GM21515 (cell line): ENCODE data around the gene RSPH4A.
"Not testable (repeated sequence)": the region's sequence is repeated elsewhere in the genome, so short reads cannot be mapped to it uniquely, and the experiment has no call there.

Source experiments
- ATAC-seq: cut with Tn5 transposase; IDR thresholded peaks from one replicate; pipeline ENCODE4 v1.9.1; 2021; ENCODE audit not compliant: unreplicated experiment

The RSPH4A gene

GRCh38 chr6:116615937-116616736, at the start of gene RSPH4A:
TSS of gene RSPH4A (plus strand) at chr6:116616479. CDS start at chr6:116616624, 145 bp downstream.
- ATAC-seq = peak; percentile 100

DNA sequence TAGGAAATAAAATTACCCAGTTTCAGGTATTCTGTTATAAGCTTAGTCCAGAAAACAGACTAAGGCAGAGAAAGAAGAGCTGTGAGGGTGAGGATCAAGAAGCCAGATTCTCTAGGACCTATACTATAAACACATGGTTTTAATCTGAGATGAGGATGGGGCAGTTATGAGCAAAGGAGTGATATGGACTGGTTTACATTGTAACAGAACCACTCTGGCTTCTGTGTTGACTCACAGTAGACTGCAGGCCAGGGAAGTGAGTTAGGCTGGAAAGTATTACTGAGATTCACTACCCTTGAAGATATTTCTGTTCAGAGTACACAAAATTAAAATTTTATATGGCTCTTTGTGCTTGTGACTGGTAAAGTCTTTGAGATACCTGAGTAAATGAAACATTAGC, 48.2 kb upstream of the RSPH4A start:
- ATAC-seq = no peak

DNA sequence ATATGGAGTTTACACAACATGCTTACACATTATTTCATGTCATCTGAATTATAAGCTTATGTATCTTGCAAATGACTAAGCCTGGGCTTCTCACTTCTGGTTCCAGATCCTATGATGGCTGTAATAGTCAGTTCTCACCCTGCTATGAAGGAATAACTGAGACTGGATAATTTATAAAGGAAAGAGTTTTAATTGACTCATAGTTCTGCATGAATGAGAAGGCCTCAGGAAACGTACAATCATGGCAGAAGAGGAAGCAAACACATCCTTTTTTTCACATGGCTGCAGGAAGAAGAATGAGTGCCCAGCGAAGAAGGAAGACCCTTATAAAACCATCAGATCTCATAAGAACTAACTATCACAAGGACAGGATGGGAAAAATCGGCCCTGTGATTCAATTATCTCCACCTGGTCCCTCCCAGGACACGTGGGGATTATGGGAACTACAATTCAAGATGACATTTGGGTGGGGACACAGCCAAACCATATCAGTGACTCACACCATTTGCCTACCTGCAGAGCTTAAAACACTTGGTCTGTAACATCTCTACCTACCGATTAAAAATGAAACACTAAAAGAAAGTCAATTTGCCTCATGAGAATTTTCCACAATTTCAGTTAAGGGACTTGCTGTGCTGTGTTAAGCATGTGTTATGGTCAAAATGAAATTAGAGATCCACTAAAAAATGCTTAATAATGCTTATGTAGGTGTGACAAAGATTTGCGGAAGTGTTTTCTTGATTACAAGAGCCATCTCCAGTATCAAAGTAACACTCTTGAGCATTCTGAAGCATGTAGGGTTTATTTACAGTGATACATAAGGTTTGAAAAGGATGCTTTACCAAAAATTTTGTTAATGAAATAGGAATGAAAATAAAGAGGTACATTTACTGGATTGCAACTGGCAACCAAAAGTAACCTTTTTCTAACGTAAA, 47.2 kb upstream of the RSPH4A start:
- no peak for ATAC-seq

DNA sequence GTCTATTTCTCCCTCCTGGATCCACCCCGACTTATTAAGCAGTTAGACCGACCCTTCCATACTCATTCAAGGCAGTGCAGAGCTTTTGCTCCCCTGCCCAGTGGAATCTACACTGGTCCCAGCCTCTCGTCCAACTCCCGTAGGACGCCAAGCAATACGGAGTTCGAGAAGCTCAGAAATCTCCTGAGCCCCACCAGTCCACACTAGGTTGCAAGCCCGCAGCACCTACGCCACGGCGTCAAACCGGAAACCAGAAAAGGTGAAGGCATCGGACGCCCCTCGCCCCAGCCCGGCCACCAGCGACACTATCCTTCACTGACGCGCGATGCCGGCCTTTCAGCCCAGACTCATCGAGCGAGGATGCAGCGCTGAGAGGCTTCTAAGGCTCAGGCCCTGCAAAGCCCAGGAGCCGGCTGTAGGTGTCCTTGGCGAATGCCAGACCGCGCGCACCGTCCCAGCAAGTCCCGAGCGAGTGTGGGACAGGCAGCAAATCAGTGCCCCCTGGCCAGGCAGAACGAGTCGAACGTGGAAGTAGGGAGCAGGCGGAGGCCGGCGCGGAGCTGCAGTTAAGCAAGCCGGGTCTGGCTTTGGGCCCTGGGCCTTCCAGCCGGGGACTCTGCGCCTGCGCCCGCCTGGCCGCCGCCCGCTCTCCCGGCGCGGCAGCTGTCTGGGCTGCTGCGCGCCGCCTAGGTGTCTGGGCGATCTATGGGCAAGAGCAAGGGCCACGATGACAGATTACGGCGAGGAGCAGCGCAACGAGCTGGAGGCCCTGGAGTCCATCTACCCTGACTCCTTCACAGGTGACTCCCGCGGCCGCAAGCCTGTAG, 45.2 kb upstream of the RSPH4A start, which contains the start of gene RWDD1:
TSS of gene RWDD1 (plus strand) at position 649 of the 827 bp plus-strand sequence. CDS start at position 728, 79 bp downstream.
- ATAC-seq = peak; percentile 95

GRCh38 chr6:116571683-116572000, 44.6 kb upstream of the RSPH4A start:
- no peak for ATAC-seq

GRCh38 chr6:116572162-116572561, 44.1 kb upstream of the RSPH4A start:
- no peak for ATAC-seq

DNA sequence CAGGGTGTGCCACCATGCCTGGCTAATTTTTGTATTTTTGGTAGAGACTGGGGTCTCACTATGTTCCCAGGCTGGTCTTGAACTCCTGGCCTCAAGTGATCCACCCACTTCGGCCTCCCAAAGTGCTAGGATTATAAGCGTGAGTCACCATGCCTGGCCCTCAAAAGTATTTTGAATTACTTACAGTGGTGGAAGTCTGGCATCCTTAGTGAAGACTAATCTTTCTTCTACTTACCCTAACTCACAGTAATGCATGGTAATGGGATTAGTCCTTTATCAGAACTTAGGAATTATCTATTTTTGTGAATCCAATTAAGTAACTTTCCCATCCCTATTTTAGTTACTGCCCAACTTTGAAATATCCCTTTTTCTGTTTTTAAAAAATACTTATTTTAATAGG, 41.1 kb upstream of the RSPH4A start:
- ATAC-seq = no peak

GRCh38 chr6:116577486-116577885, 38.8 kb upstream of the RSPH4A start:
- no peak for ATAC-seq

DNA sequence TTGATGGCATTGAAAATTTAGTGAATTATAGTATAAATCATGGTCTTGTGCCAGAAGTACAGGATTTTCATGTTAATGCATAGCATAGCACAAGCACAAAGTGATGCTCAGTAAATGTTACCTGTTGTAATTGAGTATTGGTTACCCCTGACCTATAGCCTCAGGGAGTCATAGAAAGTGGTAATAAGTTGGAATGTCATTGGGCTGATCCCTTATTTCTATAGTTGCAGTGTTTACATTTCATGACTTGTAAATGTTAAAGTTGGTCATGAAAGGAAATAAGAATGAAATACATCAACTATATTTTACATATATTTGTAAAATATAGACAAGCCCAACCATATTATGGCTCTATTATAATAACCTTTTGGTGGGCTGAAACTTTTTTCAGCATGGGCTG, 37.9 kb upstream of the RSPH4A start:
- no peak for ATAC-seq

DNA sequence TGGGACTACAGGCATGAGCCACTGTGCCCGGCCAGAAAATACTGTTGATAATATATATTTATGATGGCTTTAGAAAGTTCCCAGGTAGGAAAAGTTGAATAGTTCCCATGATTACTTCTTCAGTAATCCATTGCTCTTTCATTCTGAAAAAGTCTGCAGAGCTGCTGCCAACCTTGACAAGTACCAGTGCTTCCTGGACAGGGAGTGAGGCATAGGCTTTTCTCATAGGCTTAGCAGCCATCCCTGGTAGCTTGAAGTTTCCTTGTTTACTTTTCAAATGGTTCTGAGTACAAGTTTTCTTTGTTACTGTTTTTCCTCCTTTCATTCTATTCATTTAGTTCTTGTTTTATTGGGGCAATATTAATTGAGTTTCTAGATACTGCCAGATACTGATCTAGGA, 37.1 kb upstream of the RSPH4A start:
- no peak for ATAC-seq

- ATAC-seq = no peak
These were observed 36.1 kb upstream of the RSPH4A start for GRCh38 chr6:116580198-116580597.

DNA sequence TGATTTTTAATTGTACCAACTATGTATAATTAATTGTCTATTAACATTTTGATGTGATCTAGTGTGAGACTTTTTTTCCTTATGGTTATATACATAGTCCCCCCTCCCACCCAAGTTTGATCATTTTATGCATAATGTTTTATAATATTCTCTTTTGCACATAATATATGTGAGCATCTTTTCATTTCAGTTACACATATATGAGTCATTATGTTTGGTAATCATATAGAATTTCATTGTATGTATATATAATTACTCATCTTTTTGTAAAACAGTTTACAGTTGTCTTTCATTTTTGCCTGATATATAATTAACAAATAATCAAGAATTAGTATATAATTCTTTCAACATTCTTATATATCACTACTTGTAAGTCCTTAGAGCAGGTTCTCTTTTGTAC, 30.0 kb upstream of the RSPH4A start:
- no peak for ATAC-seq

- ATAC-seq = no peak
These were observed 29.5 kb upstream of the RSPH4A start for GRCh38 chr6:116586738-116587137.

GRCh38 chr6:116595247-116595646, 21.0 kb upstream of the RSPH4A start:
- no peak for ATAC-seq

GRCh38 chr6:116596815-116597214, 19.5 kb upstream of the RSPH4A start:
- ATAC-seq = no peak

- ATAC-seq = not testable (repeated sequence)
These were observed 12.4 kb upstream of the RSPH4A start for GRCh38 chr6:116603916-116604315.

- not testable (repeated sequence) for ATAC-seq
These were observed 11.4 kb upstream of the RSPH4A start for GRCh38 chr6:116604868-116605267.

DNA sequence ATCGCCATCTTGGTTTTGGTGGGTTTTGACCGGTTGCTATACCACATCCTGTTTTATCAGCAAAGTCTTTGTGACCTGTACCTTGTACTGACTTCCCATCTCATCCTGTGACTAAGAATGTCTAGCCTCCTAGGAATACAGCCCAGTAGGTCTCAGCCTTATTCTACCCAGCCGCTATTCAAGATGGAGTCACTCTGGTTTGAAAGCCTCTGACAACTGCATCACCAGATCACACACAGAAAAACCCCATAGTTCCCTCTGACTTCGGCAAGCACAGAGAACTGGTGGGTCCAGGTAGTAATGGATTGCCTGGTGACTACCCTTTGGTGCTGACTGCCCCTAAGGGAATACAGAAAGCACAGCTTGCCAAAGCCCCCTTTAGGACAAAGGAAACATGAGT, 10.3 kb upstream of the RSPH4A start:
- ATAC-seq = no peak

DNA sequence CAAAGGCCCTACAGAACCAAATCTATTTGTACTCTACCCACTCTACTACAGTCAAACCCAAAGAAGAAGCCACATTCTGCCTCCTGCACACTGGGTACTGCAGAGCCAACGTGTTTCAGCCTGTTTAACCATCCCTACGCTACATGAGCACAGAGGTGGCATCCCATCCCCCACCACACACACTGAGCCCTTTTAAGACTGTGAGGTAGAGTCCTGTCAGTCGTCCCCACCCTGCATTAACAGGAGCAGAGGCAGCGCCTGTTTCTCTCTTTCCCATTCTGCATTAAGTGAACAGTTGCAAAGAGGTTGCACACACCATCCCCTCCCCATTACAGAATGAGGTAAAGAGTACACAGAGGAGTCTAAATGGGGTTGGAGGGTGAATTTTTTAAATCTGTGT, 5.2 kb upstream of the RSPH4A start:
- ATAC-seq = no peak

GRCh38 chr6:116616737-116617053, 416 bp downstream of the RSPH4A start:
- peak; percentile 20 for ATAC-seq
